Breast epithelium (tissue), 3 donors: ENCODE measurements around the gene OR2T6.

Source experiments
- CTCF ChIP-seq, 3 donors: fragments of 450-650 bp; IDR thresholded peaks; one replicate each; pipeline ENCODE4 v1.5.1; 2016 to 2017; ENCODE audit warnings: antibody characterized with exemption in 3 of 3, mild to moderate bottlenecking in 3 of 3, moderate library complexity in 3 of 3
- POLR2AphosphoS5 ChIP-seq, 3 donors: sonication (generic); formaldehyde crosslinking; IDR thresholded peaks; one replicate each; pipeline ENCODE4 v1.6.1; 2017; ENCODE audit warnings: antibody characterized with exemption in 3 of 3

GRCh38 chr1:248348475-248348874 is 27.1 kb upstream of the OR2T6 start, which contains the start of gene OR14C36:
- no peak for TF ChIP-seq POLR2AphosphoS5 (IDR thresholded peaks at IDR 0.05)
- TF ChIP-seq CTCF (IDR thresholded peaks at IDR 0.05), result no peak
